Measurements from ENCODE around the gene IDH3G.

Gene IDH3G

DNA sequence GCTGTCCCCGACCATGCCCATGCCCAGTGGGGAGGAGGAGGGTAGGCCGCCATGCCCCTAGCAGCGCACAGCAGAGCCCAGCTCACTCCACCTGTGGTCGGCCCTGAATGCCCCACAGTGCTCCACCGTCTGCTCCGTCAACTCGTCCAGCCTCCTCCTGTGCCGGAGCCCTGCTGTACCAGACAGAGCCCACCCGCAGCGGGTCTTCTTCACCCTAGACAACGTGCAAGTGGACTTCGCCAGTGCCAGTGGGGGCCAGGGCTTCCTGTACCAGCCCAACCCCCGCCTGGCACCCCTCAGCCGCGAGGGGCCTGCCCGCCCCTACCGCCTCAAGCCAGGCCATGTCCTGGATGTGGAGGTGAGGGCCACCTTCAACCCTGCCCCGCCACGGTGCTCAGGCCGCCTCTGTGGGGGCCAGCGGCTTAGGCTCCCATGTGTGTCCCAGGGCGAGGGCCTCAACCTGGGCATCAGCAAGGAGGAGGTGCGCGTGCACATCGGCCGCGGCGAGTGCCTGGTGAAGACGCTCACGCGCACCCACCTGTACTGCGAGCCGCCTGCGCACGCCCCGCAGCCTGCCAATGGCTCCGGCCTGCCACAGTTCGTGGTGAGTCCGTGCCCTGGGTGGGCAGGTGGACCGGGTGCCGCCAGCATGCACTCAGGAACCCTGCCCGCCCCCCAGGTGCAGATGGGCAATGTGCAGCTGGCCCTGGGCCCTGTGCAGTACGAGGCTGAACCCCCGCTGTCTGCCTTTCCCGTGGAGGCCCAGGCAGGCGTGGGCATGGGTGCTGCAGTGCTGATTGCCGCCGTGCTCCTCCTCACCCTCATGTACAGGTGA is 20.2 kb downstream of the IDH3G start:
- no peak for DNase-seq (ENCODE audit: low spot score)

DNA sequence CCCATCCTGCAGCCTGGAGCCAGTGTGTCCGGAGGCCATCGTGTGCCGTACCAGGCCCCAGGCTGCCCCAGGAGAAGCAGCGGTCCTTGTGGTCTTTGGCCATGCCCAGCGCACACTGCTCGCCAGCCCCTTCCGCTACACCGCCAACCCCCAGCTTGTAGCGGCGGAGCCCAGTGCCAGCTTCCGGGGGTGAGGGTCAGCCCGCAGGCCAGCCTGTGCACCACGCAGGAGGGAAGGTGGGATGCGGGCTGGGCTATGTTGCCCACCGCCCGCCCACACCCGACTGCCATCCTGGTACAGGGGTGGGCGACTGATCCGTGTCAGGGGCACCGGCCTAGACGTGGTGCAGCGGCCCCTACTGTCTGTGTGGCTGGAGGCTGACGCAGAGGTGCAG is 21.0 kb downstream of the IDH3G start:
- DNase-seq (ENCODE audit: low spot score) = no peak

GRCh38 chrX:153772316-153773217 is 21.6 kb downstream of the IDH3G start:
- DNase-seq (ENCODE audit: low spot score) = no peak

- no peak for DNase-seq (ENCODE audit: low spot score)
These were observed 22.5 kb downstream of the IDH3G start for GRCh38 chrX:153771415-153772315.

DNA sequence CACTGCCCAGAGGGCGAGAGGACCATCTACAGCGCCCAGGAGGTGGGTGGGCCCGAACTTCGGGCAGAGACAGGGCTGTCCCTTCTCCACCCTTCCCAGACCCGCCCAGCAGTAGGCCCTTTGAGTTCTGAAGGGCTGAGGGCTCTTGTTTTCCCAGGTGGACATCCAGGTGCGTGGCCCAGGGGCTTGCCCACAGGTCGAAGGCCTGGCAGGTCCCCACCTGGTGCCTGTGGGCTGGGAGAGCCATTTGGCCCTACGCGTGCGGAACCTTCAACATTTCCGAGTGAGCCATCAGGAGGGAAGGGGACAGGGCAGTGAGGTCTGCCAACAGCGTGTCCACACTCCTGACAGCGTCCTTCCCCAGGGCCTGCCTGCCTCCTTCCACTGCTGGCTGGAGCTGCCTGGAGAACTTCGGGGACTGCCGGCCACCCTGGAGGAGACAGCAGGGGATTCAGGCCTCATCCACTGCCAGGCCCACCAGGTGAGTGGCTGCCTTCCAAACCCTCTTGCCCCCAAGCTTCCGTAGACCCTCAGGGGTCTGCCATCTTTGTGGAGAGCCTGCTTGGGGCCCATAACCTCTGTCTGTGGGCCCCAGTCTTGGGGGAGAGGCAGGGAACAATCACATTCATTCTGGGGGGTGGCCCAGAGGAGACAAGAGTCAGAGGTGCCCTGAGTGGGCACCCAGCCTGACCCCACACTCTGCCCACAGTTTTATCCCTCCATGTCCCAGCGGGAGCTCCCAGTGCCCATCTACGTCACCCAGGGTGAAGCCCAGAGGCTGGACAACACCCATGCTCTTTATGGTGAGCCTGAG is 23.4 kb downstream of the IDH3G start:
- no peak for DNase-seq (ENCODE audit: low spot score)

DNA sequence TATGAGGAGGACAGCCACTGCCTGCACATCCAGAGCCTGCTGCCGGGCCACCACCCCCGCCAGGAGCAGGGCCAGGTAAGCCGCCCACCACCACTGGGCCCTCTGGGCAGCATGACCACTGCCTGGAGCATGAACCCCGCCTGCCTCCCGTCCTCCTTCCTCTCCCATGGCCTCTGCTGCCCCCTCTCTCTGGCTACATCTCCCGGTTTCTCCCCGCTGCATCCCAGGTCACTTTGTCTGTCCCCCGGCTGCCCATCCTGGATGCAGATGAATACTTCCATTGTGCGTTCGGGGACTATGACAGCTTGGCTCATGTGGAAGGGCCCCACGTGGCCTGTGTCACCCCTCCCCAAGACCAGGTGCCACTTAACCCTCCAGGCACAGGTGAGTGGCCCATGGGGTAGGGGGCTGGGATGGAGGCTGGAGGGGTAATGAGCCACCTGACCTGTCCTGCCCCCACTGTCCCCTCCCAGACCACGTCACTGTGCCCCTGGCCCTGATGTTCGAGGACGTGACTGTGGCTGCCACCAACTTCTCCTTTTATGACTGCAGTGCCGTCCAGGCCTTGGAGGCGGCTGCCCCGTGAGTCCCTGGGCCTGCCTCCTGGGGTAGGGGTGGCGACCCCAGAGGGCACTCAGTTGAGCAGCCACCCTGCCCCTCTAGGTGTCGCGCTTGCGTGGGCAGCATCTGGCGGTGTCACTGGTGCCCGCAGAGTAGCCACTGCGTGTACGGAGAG is 24.1 kb downstream of the IDH3G start:
- DNase-seq (ENCODE audit: low spot score) = no peak

- DNase-seq (ENCODE audit: low spot score) = no peak
These were observed 24.9 kb downstream of the IDH3G start for GRCh38 chrX:153769158-153769864.

GRCh38 chrX:153768311-153769157 is 25.6 kb downstream of the IDH3G start:
- DNase-seq (ENCODE audit: low spot score) = no peak

DNA sequence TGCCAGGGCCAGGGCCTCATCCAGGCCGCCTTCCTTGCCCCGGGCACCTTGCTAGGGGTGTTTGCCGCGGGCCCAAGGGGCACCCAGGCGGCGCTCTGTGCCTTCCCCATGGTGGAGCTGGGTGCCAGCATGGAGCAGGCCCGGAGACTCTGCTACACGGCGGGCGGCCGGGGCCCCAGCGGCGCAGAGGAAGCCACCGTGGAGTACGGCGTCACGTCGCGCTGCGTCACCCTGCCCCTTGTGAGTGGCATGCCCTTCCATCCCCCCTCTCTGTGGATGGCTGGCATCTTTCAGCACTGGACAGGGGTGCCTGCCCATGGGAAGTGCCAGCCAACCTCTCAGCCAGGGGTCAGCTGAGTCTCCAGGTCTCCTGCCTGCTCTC is 26.5 kb downstream of the IDH3G start:
- DNase-seq (ENCODE audit: low spot score) = no peak

DNA sequence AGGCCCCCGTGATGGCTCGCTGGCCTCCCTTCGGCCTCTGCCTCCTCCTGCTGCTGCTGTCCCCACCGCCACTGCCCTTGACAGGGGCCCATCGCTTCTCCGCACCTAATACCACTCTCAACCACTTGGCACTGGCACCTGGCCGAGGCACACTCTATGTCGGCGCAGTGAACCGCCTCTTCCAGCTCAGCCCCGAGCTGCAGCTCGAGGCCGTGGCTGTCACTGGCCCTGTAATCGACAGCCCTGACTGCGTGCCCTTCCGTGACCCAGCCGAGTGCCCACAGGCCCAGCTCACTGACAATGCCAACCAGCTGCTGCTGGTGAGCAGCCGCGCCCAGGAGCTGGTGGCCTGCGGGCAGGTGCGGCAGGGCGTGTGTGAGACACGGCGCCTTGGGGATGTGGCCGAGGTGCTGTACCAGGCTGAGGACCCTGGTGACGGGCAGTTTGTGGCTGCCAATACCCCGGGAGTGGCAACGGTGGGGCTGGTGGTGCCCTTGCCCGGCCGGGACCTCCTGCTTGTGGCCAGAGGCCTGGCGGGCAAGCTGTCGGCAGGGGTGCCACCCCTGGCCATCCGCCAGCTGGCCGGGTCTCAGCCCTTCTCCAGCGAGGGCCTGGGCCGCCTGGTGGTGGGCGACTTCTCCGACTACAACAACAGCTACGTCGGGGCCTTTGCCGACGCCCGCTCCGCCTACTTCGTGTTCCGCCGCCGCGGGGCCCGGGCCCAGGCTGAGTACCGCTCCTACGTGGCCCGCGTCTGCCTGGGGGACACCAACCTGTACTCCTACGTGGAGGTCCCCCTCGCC is 27.1 kb downstream of the IDH3G start:
- DNase-seq (ENCODE audit: low spot score) = no peak

DNA sequence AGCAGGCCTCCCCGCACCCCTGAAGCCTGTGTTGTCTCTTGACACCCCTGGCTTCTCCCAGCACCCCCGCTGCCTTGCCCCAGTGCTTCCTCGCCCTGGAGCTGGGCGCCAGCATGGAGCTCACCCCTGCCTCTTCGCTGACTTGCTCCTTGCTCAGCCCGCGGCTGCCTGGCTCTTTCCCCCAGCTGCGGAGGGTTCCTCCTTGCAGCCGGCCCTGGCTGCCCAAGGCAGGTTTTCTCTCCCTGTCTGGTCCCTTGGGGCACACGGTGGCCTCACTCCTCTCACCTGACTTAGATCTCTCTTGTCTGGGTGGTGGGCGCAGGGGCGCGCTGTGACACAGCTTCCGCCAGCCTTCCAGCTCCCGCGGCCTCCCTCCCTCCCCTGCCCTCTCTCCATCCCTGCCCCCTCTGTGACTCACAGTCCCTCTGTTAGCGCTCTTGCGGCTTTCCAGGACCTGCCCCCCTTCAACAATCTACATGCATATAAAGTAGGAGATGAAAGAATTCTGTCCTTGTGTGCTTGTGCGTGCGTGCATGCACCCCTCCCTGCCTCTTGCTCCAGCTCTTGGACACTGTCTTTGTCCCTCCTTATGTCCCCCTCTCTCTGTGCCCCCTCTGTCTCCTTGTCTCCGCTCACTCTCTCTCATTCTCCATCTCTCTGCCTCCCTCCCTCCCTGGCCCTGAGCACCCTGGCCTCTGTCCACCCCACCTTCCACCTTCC is 27.9 kb downstream of the IDH3G start:
- peak; percentile 13 for DNase-seq (ENCODE audit: low spot score)

DNA sequence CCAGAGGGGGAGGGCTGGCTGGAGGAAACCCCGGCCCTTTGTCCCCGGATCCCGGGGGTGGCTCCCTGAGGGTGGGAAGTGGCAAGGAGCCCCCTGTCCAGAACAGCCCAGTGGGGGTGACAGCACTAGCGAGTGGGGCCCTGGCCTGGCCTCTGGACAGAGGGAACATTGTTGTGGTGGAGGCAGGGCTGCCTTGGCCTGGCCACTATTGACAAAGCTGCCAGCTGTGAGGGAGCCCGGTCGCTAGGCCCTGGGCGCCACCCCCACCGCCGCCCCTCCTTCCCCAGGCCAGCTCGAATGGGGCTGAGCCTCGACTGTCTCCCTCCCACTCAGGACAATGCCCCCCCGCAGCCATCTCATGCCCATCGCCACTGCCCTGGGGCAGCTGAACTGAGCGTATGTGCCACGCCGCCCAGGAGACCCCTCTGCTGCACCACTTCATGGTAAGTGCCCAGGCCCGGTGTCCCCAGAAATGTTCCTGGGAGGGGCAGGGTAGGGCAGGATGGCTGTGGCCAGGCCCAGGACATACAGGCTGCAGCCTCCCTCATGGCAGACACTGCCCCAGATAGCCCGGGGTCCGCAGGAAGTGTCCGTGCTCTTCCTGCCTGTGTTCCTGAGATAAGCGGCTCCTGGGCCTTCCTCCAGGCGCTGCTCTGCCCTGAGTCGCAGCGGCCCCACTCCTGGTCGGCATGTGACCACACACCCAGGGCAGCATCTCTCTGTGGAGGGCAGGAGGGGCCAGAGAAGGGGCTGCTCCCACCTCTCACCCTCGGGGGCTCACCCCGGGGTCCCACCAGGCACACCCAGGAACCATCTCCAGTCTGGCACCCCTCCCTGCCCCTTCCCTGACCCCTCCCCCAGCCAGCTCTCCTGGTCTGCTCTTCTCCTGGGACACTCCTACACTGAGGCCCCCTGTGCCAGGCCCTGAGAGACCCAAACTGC is 28.8 kb downstream of the IDH3G start:
- no peak for DNase-seq (ENCODE audit: low spot score)

GRCh38 chrX:153764786-153765137 is 29.4 kb downstream of the IDH3G start:
- DNase-seq (ENCODE audit: low spot score) = no peak

- DNase-seq (ENCODE audit: low spot score) = peak; percentile 73
These were observed 30.0 kb downstream of the IDH3G start, which contains the start of gene PLXNB3 for GRCh38 chrX:153763989-153764755. Gene PLXNB3, plus strand, starts transcription at chrX:153764249. Its CDS starts 1,287 bp downstream, at chrX:153765536.

DNA sequence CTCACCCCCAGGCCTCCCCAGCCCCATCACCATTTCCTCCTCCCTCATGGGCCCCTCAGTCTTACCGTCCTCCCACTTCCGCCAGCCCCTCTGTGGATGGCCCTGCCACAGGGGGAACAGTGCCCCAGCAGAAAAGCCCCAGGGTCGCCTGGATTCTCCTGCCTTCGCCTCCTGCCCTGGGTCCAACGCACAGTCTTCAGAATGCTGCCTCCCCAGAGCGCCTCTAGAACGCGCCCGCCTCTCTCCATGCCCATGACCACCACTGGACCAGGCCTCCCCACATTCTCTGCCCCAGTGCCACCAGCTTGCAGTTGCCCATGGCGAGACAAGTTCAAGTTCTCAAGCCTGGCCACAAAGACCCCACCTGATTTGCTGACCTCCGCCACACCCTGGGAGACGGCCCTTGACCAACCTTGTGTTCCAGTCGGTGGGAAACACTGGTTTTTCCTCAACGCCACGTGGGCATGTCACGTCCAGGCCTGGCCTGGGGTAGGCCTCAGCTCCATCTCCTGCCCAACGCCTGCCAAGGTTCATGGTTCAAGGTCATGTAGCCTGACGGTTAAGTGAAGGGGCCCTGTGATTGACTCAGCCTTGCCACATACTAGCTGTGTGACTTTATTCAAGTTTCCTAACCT is 30.8 kb downstream of the IDH3G start:
- DNase-seq (ENCODE audit: low spot score) = no peak

Data from CD4-positive, alpha-beta T cell treated with Interleukin-15 for 4 hours (primary cell).